Activated CD4-positive, CD25-positive, alpha-beta regulatory T cell (primary cell): ENCODE data around the gene B4GALT2.

ENCODE experiments used
- DNase-seq, 4 experiments: peaks; one replicate each; lab custom pipeline; 2025; lab: John Stamatoyannopoulos, UW

The B4GALT2 gene

GRCh38 chr1:43984855-43985254 is 5.8 kb downstream of the B4GALT2 start:
- DNase-seq: no peak

GRCh38 chr1:43985984-43986595 is 7.1 kb downstream of the B4GALT2 start:
- no peak for DNase-seq

GRCh38 chr1:43986712-43987111 is 7.7 kb downstream of the B4GALT2 start:
- no peak for DNase-seq

GRCh38 chr1:43987159-43987902 is 8.3 kb downstream of the B4GALT2 start:
- DNase-seq: no peak

GRCh38 chr1:43990271-43991199 is 11.5 kb downstream of the B4GALT2 start:
- DNase-seq: no peak

GRCh38 chr1:43991200-43991475 is 12.1 kb downstream of the B4GALT2 start:
- no peak for DNase-seq

GRCh38 chr1:43991476-43992231 is 12.6 kb downstream of the B4GALT2 start, which contains the start of gene CCDC24:
TSS of gene CCDC24 (plus strand) at chr1:43991599. CDS start at chr1:43991879, 280 bp downstream.
- DNase-seq: peak; percentile 40 to 52 (median 48)

- DNase-seq: no peak
Observed at GRCh38 chr1:43992232-43992995, 13.4 kb downstream of the B4GALT2 start.

GRCh38 chr1:43993206-43993914 is 14.3 kb downstream of the B4GALT2 start:
- DNase-seq: no peak

- DNase-seq: no peak
Observed at GRCh38 chr1:43994071-43994470, 15.1 kb downstream of the B4GALT2 start.

- no peak for DNase-seq
Observed at GRCh38 chr1:43994794-43995790, 16.1 kb downstream of the B4GALT2 start.

GRCh38 chr1:43995984-43996732 is 17.1 kb downstream of the B4GALT2 start:
- DNase-seq: no peak

- no peak for DNase-seq
Observed at GRCh38 chr1:43996733-43997115, 17.7 kb downstream of the B4GALT2 start.

- no peak for DNase-seq
Observed at GRCh38 chr1:43997295-43997999, 18.4 kb downstream of the B4GALT2 start.

- no peak for DNase-seq
Observed at GRCh38 chr1:43998000-43998378, 19.0 kb downstream of the B4GALT2 start.

- no peak for DNase-seq
Observed at GRCh38 chr1:43999455-43999854, 20.4 kb downstream of the B4GALT2 start.

GRCh38 chr1:44000122-44000665 is 21.2 kb downstream of the B4GALT2 start:
- DNase-seq: no peak

- no peak for DNase-seq
Observed at GRCh38 chr1:44002165-44002564, 23.2 kb downstream of the B4GALT2 start.
